PC-3 (cell line): ENCODE measurements around the gene LCTL. TPM values are rescaled to one million over a fixed set of nuclear protein-coding genes. Genes with fewer than 3 reads are reported as not detected.

Experiments
- ATAC-seq: fragments of 200-7000 bp; cut with Tn5 transposase; 2 replicates; pipeline ENCODE4 v1.9.1; 2020; ENCODE audit warnings: mild to moderate bottlenecking, moderate library complexity
- BruUV-seq: library from RNA; stranded (reverse); fragments of 400-500 nt; replicated peaks from 2 replicates; lab custom pipeline; 2021; lab: Mats Ljungman, UMichigan
- CTCF ChIA-PET: fragments of 300-600 bp; sonication (Branson Sonifier 250); formaldehyde crosslinking; loops from one replicate; lab custom pipeline; 2022; ENCODE audit warnings: antibody characterized with exemption; lab: Charles Lee
- POLR2A ChIA-PET: fragments of 300-600 bp; sonication (Branson Sonifier 250); formaldehyde crosslinking; loops from one replicate; lab custom pipeline; 2022; ENCODE audit warnings: antibody characterized with exemption; ENCODE audit not compliant: unreplicated experiment; lab: Charles Lee
- DNase-seq: peaks from one replicate; pipeline ENCODE4 v3.0.0-alpha.2; 2015
- H2AFZ ChIP-seq: fragments of 300-600 bp; sonication (generic); 2 replicates; pipeline ENCODE4 v1.6.0; 2016; ENCODE audit warnings: antibody characterized with exemption, low read length
- H3F3A ChIP-seq: fragments of 300-600 bp; sonication (generic); one replicate; pipeline ENCODE4 v1.6.0; 2017; ENCODE audit warnings: antibody characterized with exemption, low read length, control low read depth, mild to moderate bottlenecking; ENCODE audit not compliant: unreplicated experiment
- H3K27ac ChIP-seq: fragments of 300-600 bp; sonication (generic); 2 replicates; pipeline ENCODE4 v1.5.1; 2016; ENCODE audit warnings: mild to moderate bottlenecking, low read length
- H3K27me3 ChIP-seq: fragments of 300-600 bp; sonication (generic); 2 replicates; pipeline ENCODE4 v1.6.1; 2016; ENCODE audit warnings: low read length, mixed read lengths
- H3K36me3 ChIP-seq: fragments of 300-600 bp; sonication (generic); 2 replicates; pipeline ENCODE4 v1.6.1; 2016; ENCODE audit warnings: low read depth, mixed run types, low read length, mixed read lengths
- H3K4me1 ChIP-seq: fragments of 300-600 bp; sonication (generic); 2 replicates; pipeline ENCODE4 v1.5.1; 2016; ENCODE audit warnings: low read length; ENCODE audit not compliant: insufficient read depth
- H3K4me2 ChIP-seq: fragments of 300-600 bp; sonication (generic); 2 replicates; pipeline ENCODE4 v1.6.0; 2016; ENCODE audit warnings: low read length
- H3K4me3 ChIP-seq: fragments of 300-600 bp; sonication (generic); 2 replicates; pipeline ENCODE4 v1.5.1; 2016; ENCODE audit warnings: mild to moderate bottlenecking, low read length, mixed read lengths
- H3K79me2 ChIP-seq: fragments of 300-600 bp; sonication (generic); 2 replicates; pipeline ENCODE4 v1.6.1; 2017; ENCODE audit warnings: low read length, mixed read lengths
- H3K9ac ChIP-seq: fragments of 300-600 bp; sonication (generic); 2 replicates; pipeline ENCODE4 v1.6.0; 2016; ENCODE audit warnings: mild to moderate bottlenecking, low read length
- H3K9me2 ChIP-seq: fragments of 300-600 bp; sonication (generic); replicated peaks from 2 replicates; pipeline ENCODE4 v1.6.1; 2016; ENCODE audit warnings: mixed run types, low read length, mixed read lengths
- H3K9me3 ChIP-seq: fragments of 300-600 bp; sonication (generic); 2 replicates; pipeline ENCODE4 v1.6.1; 2016; ENCODE audit warnings: low read length, mixed read lengths
- H4K20me1 ChIP-seq: fragments of 300-600 bp; sonication (generic); 2 replicates; pipeline ENCODE4 v1.6.1; 2016; ENCODE audit warnings: low read length, mixed read lengths
- CTCF ChIP-seq: fragments of 300-600 bp; sonication (generic); conservative IDR thresholded peaks from 2 replicates; pipeline ENCODE4 v1.5.1; 2017; ENCODE audit warnings: antibody characterized with exemption, low read depth, mild to moderate bottlenecking, low read length
- EZH2 ChIP-seq: fragments of 300-600 bp; sonication (generic); IDR thresholded peaks from one replicate; pipeline ENCODE4 v1.6.1; 2017; ENCODE audit warnings: antibody characterized with exemption, mild to moderate bottlenecking, low read length; ENCODE audit not compliant: unreplicated experiment
- EZH2phosphoT487 ChIP-seq: fragments of 300-600 bp; sonication (generic); IDR thresholded peaks from 2 replicates; pipeline ENCODE4 v1.6.1; 2018; ENCODE audit warnings: mild to moderate bottlenecking, antibody characterized with exemption, low read length, borderline replicate concordance
- intact Hi-C: fragments of 100-400 bp; cut with micrococcal nuclease; formaldehyde crosslinking; loops from 2 replicates; pipeline ENCODE4 v1.9.0; 2023
- total RNA-seq: library from RNA; depleted of rRNA; stranded (reverse); fragments of >200 nt; gene quantifications from 2 replicates; pipeline ENCODE4 v1.2.3, GENCODE V29; 2014

The LCTL gene
- total RNA-seq, 1 experiment from 2014 or later: not detected

- intact Hi-C loops: no loop called here
- no peaks in the 10 kb centered on the region for H3K27me3 ChIP-seq
- H3K9me2 ChIP-seq: no peaks in the 10 kb centered on the region
- no TSS peak for BruUV-seq
- CTCF ChIA-PET: no interaction called here
- no peaks in the 10 kb centered on the region for H4K20me1 ChIP-seq
- H3K4me1 ChIP-seq: peaks cover 6% of the 10 kb centered on the region
- DNase-seq: no peak
- no peak overlapping the region for H3K4me3 ChIP-seq
- POLR2A ChIA-PET: interaction anchor here (0.6 kb wide), 1 partner anchor 58 kb away, joined by 3 read pairs; no protein-coding TSS in a partner anchor
- TF ChIP-seq EZH2phosphoT487: no peak
- no peak for TF ChIP-seq EZH2
- no peak for TF ChIP-seq CTCF
- no peak overlapping the region for H2AFZ ChIP-seq
- no peaks in the 10 kb centered on the region for H3F3A ChIP-seq
- no peak overlapping the region for H3K27ac ChIP-seq
- no peak overlapping the region for H3K4me2 ChIP-seq
- no peak overlapping the region for H3K9ac ChIP-seq
- no peak for ATAC-seq
- no peaks in the 10 kb centered on the region for H3K9me3 ChIP-seq
- H3K36me3 ChIP-seq: no peaks in the 10 kb centered on the region
- H3K79me2 ChIP-seq: no peaks in the 10 kb centered on the region
Observed at GRCh38 chr15:66573348-66573718, 7.5 kb upstream of the LCTL start.

- TF ChIP-seq EZH2phosphoT487 (no peak), EZH2 (no peak), CTCF (no peak)
- no peak overlapping the region for H2AFZ ChIP-seq
- no peaks in the 10 kb centered on the region for H3K27me3 ChIP-seq
- no TSS peak for BruUV-seq
- H3K4me2 ChIP-seq: no peak overlapping the region
- no peaks in the 10 kb centered on the region for H4K20me1 ChIP-seq
- H3F3A ChIP-seq: no peaks in the 10 kb centered on the region
- intact Hi-C loops: no loop called here
- POLR2A ChIA-PET: no interaction called here
- H3K4me1 ChIP-seq: no peaks in the 10 kb centered on the region
- H3K9me2 ChIP-seq: no peaks in the 10 kb centered on the region
- no peaks in the 10 kb centered on the region for H3K36me3 ChIP-seq
- H3K9me3 ChIP-seq: no peaks in the 10 kb centered on the region
- H3K27ac ChIP-seq: no peak overlapping the region
- no peak overlapping the region for H3K4me3 ChIP-seq
- ATAC-seq: no peak
- no peak overlapping the region for H3K9ac ChIP-seq
- CTCF ChIA-PET: no interaction called here
- H3K79me2 ChIP-seq: no peaks in the 10 kb centered on the region
- no peak for DNase-seq
Observed at GRCh38 chr15:66572146-66572545, 6.3 kb upstream of the LCTL start.

- Histone ChIP-seq H3K27me3 (no peaks in the 10 kb centered on the region), H3F3A (no peaks in the 10 kb centered on the region), H3K9ac (no peak overlapping the region), H3K4me2 (no peak overlapping the region), H3K36me3 (no peaks in the 10 kb centered on the region), H3K27ac (no peak overlapping the region), H3K9me2 (no peaks in the 10 kb centered on the region), H4K20me1 (no peaks in the 10 kb centered on the region), H3K79me2 (no peaks in the 10 kb centered on the region), H2AFZ (no peak overlapping the region), H3K9me3 (no peaks in the 10 kb centered on the region), H3K4me1 (no peaks in the 10 kb centered on the region), H3K4me3 (no peak overlapping the region)
- no TSS peak for BruUV-seq
- CTCF ChIA-PET: no interaction called here
- DNase-seq (no peak), ATAC-seq (no peak)
- intact Hi-C loops: no loop called here
- TF ChIP-seq CTCF (no peak), EZH2phosphoT487 (no peak), EZH2 (no peak)
- POLR2A ChIA-PET: no interaction called here
Observed at GRCh38 chr15:66570842-66571478, 5.2 kb upstream of the LCTL start.
